ENCODE measurements around the gene TMCC3.

DNA sequence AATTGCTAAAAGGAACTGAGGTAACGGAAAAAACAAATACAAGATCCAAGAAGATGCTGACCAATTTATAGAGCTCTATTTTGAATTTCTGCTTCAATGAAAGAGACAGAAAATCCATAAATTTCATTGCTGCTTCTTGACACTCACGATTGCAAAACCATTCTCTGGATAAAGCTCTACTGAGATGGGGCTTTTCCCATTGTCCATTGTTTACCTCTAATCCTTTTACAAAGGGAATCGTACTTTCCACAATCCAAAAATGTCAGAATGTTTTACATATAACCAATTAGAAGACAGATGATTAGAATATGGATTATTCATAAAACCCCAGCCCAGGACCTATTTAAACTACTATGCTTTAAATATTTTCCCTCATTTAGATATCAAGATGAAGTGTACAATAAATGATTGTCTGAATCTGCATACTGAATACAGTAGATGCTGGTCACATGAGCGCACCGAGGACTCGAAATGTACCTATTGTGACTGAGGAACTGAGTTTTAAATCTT, 16.7 kb upstream of the TMCC3 start:
- TF ChIP-seq POLR2AphosphoS5 (IDR thresholded peaks at IDR 0.05; ENCODE audit: low read depth, low read length), result no peak
- TF ChIP-seq, protein P1, sequence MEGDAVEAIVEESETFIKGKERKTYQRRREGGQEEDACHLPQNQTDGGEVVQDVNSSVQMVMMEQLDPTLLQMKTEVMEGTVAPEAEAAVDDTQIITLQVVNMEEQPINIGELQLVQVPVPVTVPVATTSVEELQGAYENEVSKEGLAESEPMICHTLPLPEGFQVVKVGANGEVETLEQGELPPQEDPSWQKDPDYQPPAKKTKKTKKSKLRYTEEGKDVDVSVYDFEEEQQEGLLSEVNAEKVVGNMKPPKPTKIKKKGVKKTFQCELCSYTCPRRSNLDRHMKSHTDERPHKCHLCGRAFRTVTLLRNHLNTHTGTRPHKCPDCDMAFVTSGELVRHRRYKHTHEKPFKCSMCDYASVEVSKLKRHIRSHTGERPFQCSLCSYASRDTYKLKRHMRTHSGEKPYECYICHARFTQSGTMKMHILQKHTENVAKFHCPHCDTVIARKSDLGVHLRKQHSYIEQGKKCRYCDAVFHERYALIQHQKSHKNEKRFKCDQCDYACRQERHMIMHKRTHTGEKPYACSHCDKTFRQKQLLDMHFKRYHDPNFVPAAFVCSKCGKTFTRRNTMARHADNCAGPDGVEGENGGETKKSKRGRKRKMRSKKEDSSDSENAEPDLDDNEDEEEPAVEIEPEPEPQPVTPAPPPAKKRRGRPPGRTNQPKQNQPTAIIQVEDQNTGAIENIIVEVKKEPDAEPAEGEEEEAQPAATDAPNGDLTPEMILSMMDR (IDR thresholded peaks at IDR 0.05), result no peak
- TF ChIP-seq, protein P2, sequence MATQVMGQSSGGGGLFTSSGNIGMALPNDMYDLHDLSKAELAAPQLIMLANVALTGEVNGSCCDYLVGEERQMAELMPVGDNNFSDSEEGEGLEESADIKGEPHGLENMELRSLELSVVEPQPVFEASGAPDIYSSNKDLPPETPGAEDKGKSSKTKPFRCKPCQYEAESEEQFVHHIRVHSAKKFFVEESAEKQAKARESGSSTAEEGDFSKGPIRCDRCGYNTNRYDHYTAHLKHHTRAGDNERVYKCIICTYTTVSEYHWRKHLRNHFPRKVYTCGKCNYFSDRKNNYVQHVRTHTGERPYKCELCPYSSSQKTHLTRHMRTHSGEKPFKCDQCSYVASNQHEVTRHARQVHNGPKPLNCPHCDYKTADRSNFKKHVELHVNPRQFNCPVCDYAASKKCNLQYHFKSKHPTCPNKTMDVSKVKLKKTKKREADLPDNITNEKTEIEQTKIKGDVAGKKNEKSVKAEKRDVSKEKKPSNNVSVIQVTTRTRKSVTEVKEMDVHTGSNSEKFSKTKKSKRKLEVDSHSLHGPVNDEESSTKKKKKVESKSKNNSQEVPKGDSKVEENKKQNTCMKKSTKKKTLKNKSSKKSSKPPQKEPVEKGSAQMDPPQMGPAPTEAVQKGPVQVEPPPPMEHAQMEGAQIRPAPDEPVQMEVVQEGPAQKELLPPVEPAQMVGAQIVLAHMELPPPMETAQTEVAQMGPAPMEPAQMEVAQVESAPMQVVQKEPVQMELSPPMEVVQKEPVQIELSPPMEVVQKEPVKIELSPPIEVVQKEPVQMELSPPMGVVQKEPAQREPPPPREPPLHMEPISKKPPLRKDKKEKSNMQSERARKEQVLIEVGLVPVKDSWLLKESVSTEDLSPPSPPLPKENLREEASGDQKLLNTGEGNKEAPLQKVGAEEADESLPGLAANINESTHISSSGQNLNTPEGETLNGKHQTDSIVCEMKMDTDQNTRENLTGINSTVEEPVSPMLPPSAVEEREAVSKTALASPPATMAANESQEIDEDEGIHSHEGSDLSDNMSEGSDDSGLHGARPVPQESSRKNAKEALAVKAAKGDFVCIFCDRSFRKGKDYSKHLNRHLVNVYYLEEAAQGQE (IDR thresholded peaks at IDR 0.05; ENCODE audit: insufficient read depth in 1 of 2, low read depth in 2 of 2, low read length in 1 of 2), result no peak
- no peak for TF ChIP-seq SIN3A (IDR thresholded peaks at IDR 0.05; ENCODE audit: borderline replicate concordance, insufficient read depth, low read depth, low read length)

Measured in Panc1 (cell line).